ENCODE results near the gene DDB1.
"Not testable (repeated sequence)": the region's sequence is repeated elsewhere in the genome, so short reads cannot be mapped to it uniquely, and the experiment has no call there.

DDB1 gene

DNA sequence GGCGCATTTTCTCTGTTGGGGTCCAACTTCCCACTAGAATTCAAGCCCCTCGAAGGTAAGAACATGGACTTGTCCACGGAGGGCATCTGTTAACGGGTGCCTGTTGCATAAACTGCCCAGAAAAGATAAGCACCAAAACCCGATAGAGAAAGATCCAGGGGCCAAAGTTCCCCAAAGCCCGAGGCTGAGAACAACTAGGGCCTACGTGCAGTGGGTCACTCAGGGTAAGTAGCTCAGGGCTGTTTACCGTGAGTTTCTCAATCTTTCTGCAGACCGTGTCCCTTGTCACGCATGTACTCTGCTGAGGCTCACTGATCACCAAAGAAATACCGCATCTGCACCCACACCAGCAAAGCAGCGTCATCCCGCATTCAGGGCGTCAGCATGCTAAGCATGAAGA lies 67.5 kb downstream of the DDB1 start:
- DNase-seq = no peak

DNA sequence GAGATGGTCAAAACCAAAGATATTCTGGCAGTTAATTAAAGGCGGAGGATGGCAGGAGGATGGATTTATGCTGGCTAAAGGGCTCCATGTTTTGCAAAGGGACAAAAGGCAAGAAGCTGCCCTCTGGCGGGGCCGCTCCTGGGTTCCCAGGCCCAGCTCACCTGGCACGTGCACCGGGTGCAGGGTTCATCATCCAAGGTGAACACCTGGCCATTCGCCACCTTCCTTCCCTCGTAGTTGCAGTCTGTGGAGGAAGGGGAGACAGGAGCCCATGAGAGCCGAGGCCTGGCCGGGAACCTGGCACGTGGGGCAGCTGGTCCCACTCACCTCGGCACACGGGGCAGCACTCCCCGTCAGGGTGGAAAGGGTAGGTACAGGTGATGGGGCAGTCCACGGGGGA lies 68.1 kb downstream of the DDB1 start:
- no peak for DNase-seq

DNA sequence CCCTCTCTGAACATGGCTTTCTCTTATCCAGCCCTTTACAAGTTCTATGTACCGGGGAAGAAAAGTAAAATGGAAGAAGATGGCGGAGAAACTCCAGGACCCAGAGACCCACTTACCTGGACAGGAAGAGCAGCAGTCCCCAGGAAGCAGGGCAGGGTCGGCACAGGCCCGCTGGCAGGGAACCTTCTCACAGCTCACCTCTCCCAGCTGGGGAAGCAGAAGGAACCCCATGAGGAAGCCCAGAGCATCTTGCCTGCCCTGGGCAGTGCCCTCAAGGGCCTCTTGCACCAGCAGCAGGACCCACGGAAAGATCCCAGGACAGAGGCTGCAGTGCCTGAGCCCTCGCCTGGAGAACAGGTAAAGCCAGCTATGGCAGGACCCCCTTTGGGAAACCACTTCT lies 68.5 kb downstream of the DDB1 start:
- no peak for DNase-seq

DNA sequence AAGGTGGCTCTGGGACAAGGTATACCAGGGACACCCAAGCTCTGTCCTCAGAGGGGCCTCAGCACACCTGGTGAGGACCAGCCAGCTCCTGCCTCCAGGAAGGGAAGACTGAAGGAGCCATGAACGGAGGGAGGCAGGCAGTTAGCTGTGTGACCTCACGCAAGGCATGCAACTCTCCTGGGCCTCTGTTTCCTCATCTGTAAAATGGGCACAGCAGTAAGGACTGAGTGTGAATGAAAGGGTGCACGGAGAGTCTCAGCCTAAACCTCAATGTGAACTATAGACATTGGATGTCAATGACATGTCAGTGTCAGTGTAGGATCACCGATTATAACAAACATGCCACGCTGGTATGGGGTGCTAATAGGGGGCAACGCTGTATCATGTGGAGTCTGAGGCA lies 73.5 kb downstream of the DDB1 start:
- DNase-seq = no peak

DNA sequence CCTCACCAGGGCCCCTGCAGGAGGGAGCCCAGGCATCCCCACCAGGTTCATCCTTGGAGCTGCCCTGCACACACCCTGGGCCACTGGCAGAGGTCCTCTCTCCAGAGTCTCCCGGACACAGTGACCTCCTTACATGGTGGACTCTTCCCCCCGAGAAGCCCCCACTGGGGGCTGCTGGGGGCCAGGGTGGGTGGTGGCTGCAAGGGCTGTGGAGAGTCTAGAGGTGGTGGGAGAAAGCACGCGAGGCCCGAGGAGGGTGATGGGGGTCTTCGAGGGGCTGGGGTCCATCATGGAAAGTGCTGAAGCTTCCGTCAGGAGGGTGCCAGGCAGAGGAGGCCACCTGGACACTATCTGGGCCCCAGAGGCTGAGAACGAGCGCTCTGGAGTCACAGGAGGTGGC lies 74.4 kb downstream of the DDB1 start:
- DNase-seq = no peak

DNA sequence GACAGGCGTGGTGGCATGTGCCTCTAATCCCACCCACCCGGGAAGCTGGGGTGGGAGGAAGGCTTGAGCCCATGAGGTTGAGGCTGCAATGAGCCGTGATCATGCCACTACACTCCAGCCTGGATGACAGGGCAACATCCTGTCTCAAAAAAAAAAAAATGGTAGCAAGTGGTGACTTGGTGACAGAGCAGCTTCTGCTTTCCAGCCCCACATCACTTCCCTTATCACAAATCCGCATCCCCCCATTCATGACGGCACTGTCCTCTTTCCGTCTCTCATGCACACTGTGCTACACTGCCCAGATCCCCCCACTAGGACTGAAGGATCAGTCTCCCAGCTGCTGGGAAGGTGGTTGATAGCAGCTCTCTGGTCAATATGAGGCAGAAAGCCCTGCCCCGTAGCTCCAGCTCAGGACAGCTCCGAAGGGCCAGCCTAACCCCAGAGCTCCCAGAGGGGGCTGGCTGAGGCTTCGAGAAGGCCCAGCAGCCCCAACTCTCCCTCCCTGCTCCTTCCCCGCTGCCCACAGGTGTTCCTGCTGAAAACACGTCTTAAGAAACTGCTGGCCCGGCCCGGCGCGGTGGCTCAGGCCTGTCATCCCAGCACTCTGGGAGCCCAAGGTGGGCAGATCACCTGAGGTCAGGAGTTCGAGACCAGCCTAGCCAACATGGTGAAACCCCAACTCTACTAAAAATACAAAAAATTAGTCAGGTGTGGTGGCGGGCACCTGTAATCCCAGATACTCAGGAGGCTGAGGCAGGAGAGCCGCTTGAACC lies 76.0 kb downstream of the DDB1 start:
- DNase-seq = no peak

DNA sequence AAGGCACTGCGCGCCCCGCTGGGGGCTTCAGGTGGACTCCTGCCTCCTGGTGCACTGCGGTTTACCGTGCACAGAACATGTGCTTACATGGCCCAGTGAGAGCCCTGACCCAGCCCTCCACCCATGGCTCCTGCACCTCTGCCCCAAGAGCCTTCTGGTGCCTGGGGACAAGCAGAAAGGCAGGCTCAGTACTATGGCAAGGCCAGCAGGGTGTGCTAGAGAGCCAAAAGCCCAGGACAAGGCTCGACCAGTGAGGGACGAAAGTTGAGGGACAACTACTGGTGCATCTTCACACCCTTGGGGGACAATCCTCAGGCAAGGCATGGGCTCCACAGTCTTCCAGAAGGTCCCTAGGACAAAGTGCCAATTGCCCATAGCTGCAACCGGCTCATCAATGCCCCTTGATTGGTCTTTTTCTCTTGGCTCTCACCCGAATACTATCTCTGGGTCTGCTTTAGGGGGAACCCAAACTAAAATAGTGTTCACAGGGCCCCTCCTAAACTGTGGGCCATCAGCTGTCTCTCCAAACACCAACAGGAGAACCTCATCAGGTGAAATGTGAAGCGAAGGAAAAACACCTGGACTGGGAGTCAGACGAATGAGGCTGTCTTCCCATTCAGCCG lies 78.4 kb downstream of the DDB1 start:
- peak; percentile 81 for DNase-seq

DNA sequence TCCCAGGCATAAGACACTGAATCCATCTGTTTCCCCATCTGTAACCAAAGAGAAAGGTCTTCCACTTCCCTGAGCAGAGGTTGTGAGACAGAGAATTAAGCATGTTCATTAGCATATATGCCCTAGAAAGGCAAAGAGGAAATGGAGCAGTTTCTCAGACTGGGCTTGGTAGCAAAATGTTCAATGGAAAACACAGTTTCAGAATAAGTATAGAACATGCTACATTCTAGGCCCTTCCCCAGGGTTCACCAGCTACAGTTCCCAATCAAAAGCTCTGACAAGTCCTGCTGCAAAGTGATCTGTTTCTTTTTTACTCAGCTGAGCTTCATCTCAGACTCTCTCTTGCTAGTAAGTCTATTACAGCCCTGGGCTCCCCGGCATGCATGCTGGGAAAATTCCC lies 80.6 kb downstream of the DDB1 start:
- DNase-seq = not testable (repeated sequence)

DNA sequence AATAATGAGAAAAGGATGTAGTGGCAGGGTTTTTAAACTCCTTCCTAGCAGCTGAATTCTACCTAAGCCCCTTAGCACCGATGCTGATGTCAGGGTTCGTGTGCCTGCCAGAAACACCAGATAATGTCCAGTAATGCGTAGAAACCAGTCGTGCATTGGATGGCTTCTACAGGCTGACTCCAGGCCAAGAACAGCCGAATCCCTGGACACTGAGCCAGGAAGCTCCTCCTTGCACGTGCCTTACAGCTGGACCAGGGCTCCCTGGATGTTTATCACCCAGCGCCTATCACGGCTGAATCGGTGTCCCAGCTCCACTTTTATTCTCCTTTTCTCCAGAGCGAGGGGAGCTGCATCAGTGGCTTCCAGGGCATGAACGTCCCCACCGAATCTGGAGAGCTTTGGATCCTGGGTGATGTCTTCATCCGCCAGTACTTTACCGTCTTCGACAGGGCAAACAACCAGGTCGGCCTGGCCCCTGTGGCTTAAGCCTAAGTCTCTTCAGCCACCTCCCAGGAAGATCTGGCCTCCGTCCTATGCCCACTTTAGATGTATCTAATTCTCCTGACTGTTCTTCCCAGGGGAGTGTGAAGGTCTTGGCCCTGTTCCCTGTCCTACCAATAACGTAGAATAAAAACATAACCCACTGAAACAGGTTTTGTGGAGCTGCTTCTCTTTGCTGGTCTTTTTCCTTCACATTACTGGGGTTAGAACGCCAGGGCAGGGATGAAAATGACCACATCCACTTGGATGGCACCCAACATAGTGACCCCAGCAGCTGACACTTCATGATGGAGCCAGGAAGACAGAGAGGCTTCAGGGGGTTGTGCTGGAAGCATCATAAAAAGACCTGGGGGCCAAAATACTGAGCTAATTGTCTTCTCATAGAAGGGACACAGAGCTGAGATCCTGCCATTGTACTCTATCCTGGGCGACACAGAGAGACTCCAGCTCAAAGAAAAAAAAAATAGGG lies 81.8 kb downstream of the DDB1 start:
- not testable (repeated sequence) for DNase-seq

Measured in hematopoietic multipotent progenitor cell treated with erythropoietin and hydrocortisone succinate and interleukin-3 and kit ligand, for 8 days (in vitro differentiated cells).